HG03039 (cell line): ENCODE measurements around the gene THOC5.
"Not testable (repeated sequence)": the region's sequence is repeated elsewhere in the genome, so short reads cannot be mapped to it uniquely, and the experiment has no call there.

ENCODE experiments used
- ATAC-seq: cut with Tn5 transposase; IDR thresholded peaks from one replicate; pipeline ENCODE4 v1.9.1; 2021; ENCODE audit warnings: mild to moderate bottlenecking, moderate library complexity; ENCODE audit not compliant: unreplicated experiment

THOC5 gene

DNA sequence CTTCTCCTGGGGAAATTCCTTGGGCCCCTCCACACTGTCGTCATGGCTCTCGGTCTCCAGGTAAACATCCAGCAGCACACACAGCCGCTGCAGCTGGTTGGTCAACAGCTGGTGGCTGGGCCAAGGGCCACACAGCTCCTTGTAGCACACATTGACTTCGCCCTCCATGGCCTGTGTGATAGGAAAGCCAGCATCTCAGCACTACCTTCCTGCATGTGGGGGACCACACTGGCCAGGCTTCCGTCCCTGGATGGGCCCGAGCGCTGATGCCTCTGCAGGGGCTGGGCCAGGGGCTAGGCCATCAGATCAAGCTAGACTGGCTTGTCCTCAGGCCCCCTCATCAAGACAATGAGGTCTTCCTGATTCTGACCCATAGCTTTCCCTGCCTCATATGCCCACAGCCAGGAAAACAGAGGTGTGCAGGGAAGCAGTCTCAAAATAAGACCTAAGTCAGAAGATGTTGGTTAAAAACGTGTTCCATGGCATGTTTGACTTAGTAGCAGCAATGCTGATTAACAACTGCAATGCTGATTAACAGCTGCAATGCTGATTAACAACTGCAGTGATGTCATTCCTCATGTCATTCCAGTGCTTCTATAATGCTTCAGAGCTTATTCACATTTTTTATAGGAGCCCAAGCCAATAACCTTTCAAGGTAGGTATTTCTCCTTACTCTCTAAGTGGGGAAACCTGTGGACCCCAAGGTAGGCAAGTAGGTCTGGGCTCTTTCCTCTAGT, 42.3 kb downstream of the THOC5 start:
- no peak for ATAC-seq

GRCh38 chr22:29510542-29510941, 43.0 kb downstream of the THOC5 start:
- ATAC-seq, result no peak

- no peak for ATAC-seq
Measured at GRCh38 chr22:29509815-29510214, 43.7 kb downstream of the THOC5 start.

DNA sequence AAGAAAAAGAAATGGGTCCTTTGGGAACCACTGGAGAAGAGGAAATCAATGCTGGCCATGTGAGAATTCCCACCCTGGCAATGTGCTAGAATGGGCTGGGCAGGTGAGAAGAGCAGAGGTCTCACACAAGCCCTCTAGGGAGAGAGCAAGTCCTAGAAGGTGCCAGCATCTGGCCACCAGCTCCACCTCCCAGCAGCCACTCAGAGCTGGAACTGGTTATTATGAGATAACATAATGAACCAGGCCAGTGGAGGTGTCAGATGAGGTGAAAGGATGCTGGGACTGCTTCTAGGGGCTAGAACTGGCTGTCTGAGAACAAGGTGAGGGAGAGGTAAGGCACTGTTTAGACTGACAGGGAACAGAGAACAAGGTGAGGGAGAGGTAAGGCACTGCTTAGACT, 44.3 kb downstream of the THOC5 start:
- ATAC-seq, result no peak

DNA sequence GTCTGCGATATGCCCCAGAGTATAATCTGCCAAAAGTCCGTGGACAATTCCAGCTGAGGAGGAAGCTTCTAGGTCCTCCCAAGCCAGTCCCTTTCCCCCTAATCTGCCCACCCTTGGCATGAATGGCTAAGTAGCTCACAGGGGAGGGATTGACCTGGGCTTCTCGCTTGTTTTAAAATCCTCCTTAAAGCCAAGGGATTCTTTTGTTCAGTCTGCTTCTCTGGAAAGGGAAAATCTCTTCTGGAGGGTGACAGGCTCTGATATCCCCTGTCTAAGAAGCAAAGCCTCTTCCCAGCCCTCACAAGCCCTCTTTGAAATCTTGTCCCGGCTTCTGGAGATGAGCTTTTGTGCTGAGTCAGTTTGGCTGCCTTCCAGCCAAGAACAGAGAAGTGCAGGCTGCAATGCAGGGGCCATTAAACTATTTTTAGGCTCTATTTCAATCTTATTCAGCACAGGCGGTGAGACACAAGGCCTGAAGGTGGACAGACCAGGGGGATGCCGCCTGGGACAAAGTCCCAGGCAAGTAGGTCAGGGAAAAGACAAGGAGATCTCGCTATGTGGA, 49.7 kb downstream of the THOC5 start:
- ATAC-seq, result no peak

DNA sequence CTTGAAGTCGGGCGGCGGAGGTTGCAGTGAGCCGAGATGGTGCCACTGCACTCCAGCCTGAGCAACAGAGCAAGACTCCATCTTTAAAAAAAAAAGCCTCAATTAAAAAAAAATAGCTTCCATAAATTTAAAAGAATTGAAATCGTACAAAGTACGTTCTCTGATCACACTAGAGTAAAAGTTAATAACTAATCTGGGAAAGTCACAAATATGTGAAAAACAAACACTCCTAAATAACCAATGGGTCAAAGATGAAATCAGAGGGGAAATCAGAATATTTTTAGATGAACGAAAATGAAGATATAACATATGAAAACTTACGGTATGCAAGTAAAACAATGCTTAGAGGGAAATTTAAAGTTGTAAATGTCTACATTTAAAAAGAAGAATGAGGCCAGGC, 53.7 kb downstream of the THOC5 start:
- no peak for ATAC-seq

- no peak for ATAC-seq
Measured at GRCh38 chr22:29493636-29494035, 59.9 kb downstream of the THOC5 start.

DNA sequence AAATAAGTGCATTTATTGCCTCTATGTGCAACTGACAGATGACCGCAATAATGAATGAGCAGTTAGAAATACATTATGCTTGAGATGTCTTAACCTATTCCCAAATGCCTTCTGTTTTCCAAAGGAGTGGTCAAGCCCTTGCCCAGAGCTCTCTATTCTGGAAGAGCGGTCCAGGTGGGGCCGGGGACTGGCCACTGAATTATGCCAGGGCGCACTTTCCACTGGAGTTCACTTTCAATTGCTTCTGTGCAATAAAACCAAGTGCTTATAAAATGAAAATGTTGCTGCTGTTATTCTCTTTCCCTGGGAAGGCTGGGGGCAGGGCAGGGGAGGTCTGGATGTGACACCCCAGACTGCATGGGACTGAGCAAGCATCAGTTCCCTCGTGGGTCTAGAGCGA, 62.5 kb downstream of the THOC5 start:
- no peak for ATAC-seq

DNA sequence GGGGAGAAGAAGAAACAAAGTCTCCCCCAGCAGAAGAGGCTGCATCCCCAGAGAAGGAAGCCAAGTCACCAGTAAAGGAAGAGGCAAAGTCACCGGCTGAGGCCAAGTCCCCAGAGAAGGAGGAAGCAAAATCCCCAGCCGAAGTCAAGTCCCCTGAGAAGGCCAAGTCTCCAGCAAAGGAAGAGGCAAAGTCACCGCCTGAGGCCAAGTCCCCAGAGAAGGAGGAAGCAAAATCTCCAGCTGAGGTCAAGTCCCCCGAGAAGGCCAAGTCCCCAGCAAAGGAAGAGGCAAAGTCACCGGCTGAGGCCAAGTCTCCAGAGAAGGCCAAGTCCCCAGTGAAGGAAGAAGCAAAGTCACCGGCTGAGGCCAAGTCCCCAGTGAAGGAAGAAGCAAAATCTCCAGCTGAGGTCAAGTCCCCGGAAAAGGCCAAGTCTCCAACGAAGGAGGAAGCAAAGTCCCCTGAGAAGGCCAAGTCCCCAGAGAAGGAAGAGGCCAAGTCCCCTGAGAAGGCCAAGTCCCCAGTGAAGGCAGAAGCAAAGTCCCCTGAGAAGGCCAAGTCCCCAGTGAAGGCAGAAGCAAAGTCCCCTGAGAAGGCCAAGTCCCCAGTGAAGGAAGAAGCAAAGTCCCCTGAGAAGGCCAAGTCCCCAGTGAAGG, 64.3 kb downstream of the THOC5 start:
- ATAC-seq, result not testable (repeated sequence)

- no peak for ATAC-seq
Measured at GRCh38 chr22:29487426-29487986, 66.1 kb downstream of the THOC5 start.

DNA sequence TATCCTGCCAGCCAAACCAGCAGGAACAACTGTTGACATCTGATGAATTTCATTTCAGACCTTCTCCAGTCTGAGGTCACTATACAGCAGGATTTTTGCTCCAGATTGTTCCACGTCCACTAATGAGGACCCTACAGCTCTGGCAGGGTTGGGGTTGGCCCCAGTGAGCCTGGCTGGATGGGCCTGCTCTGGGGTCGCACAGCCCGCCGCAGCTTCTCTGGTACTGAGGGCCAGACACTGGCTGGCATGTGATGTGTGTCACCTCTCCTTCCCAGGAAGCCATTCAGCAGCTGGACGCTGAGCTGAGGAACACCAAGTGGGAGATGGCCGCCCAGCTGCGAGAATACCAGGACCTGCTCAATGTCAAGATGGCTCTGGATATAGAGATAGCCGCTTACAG, 68.1 kb downstream of the THOC5 start:
- no peak for ATAC-seq

GRCh38 chr22:29484642-29485041, 68.9 kb downstream of the THOC5 start:
- no peak for ATAC-seq

- ATAC-seq, result no peak
Measured at GRCh38 chr22:29483254-29483653, 70.3 kb downstream of the THOC5 start.

DNA sequence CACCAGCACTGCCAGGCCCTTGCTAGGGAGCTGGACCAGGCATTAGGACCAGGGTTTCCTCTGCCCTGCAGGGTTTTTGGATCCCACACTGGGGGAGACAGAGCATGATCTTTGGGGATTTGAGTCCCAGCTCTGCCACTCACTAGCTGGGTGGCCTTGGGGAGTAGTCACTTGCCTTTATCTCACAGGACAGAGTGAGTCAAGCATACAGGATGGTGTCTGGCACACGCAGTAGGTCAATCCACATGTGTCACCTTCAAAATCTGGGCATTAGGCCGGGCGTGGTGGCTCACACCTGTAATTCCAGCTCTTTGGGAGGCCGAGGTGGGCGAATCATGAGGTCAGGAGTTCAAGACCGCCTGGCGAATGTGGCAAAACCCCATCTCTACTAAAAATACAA, 70.8 kb downstream of the THOC5 start:
- no peak for ATAC-seq

DNA sequence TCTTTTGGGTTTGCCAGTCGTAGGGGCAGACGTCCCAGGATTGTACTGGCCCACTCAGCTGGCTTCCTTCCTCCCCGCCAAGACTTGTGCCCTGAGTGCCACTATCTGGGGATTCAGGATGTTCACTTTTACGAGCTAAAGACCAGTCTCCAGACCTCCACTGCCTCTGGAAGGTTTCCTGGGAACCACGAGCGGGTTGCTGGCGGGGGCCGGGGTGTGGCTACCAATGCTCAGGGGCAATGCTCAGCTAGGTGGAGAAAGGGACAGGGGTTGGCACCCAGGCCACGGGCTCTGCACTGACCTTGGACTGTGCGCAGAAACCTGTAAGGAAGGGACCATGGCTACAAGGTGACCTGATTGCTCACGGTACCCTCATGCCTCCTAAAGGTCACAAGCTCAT, 71.3 kb downstream of the THOC5 start:
- ATAC-seq, result no peak

DNA sequence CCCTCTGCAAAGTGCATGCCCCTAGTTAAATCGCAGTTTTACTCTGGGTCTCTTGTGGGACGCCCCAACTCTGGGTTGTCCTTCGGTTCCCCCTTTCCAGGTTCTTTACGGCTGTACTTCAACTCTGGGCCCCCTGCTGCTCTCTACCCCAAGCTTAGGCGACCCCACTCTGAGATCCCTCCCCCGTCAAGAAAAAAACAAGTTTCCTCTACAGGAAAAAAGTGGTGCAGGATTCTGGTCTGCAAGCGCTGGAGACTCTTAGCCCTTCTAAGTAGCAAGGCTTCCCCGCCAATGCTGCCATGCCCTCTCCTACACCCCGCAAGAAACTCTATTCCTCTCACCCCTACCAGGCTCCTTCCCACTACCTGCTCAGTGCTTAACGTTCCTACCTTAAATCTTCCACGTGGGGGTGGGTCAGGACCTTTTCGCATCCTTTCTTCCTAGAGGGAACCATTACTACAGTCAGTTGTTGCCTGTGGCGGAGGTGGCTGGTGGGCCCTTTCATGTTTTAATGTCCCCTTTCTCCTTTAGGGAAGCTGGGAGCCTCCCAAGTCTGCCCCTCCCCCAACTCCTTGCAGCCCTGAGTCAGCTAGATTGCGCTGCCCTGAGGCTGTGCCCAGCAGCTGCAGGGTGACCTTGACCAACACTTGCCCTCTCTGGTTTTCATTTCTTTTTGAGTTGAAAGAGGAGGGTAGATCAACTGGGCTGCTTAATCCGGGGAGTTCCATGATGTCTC, 72.1 kb downstream of the THOC5 start:
- ATAC-seq, result no peak

DNA sequence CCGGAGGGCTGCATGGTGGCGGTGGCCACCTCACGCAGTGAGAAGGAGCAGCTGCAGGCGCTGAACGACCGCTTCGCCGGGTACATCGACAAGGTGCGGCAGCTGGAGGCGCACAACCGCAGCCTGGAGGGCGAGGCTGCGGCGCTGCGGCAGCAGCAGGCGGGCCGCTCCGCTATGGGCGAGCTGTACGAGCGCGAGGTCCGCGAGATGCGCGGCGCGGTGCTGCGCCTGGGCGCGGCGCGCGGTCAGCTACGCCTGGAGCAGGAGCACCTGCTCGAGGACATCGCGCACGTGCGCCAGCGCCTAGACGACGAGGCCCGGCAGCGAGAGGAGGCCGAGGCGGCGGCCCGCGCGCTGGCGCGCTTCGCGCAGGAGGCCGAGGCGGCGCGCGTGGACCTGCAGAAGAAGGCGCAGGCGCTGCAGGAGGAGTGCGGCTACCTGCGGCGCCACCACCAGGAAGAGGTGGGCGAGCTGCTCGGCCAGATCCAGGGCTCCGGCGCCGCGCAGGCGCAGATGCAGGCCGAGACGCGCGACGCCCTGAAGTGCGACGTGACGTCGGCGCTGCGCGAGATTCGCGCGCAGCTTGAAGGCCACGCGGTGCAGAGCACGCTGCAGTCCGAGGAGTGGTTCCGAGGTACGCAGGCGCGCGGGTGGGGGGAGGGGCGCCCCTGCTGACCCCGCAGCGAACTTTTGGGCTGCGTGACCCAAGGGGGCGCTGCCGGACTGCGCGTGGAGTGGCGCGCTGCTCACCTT, 72.9 kb downstream of the THOC5 start:
- ATAC-seq, result no peak

- no peak for ATAC-seq
Measured at GRCh38 chr22:29480262-29480511, 73.4 kb downstream of the THOC5 start.

GRCh38 chr22:29479417-29480261, 73.9 kb downstream of the THOC5 start, which contains the start of gene NEFH:
Gene NEFH (plus strand): TSS chr22:29480218. CDS start chr22:29480263, 45 bp downstream.
- ATAC-seq, result no peak
